GM12878 (cell line): Measurements from ENCODE around the gene MARVELD1. TPM values are rescaled to one million over a fixed set of nuclear protein-coding genes. Genes with fewer than 3 reads are reported as not detected.

ENCODE experiments used
- ATAC-seq: fragments of 200-7000 bp; cut with Tn5 transposase; 3 replicates; pipeline ENCODE4 v1.9.1; 2020; ENCODE audit warnings: mild to moderate bottlenecking, moderate library complexity
- BruUV-seq: library from RNA; stranded (reverse); fragments of 400-500 nt; replicated peaks from 2 replicates; lab custom pipeline; 2021; lab: Mats Ljungman, UMichigan
- CTCF ChIA-PET: fragments of 300-600 bp; sonication (Branson Sonifier 250); formaldehyde crosslinking; extraction: SDS; loops from one replicate; lab custom pipeline; 2021; ENCODE audit warnings: inconsistent platforms; lab: Yijun Ruan, JAX
- POLR2A ChIA-PET: fragments of 350-600 bp; formaldehyde crosslinking; extraction: SDS; loops from one replicate; lab custom pipeline; 2021; ENCODE audit warnings: inconsistent platforms; lab: Charles Lee
- RAD21 ChIA-PET: fragments of 300-600 bp; sonication (Branson Sonifier 250); formaldehyde crosslinking; loops from one replicate; lab custom pipeline; 2023; ENCODE audit warnings: antibody characterized with exemption; ENCODE audit not compliant: unreplicated experiment; lab: Charles Lee
- SMC1A ChIA-PET: fragments of 300-600 bp; sonication (Branson Sonifier 250); formaldehyde crosslinking; loops from one replicate; lab custom pipeline; 2023; ENCODE audit not compliant: unreplicated experiment, uncharacterized antibody; lab: Charles Lee
- DNase-seq: peaks from one replicate; pipeline ENCODE4 v3.0.0-alpha.2; 2011; ENCODE audit warnings: low read depth, low spot score
- FAIRE-seq: peaks from 3 replicates; lab custom pipeline; 2011; peaks lifted over from hg19 to GRCh38; lab: Jason Lieb, UNC
- H2AFZ ChIP-seq: 2 replicates; pipeline ENCODE4 v1.6.0; 2011; ENCODE audit warnings: low read depth, low read length, control low read depth; ENCODE audit not compliant: control insufficient read depth
- H3K27ac ChIP-seq: 2 replicates; pipeline ENCODE4 v1.5.1; 2011; ENCODE audit warnings: control low read depth; ENCODE audit not compliant: control insufficient read depth, insufficient read depth
- H3K27me3 ChIP-seq, 2 experiments: replicated peaks in 1 of 2; 2 replicates each; pipeline versions ENCODE4 v1.6.0 to v1.6.1; 2011; ENCODE audit warnings: low read length in 1 of 2; ENCODE audit not compliant: control insufficient read depth in 2 of 2, insufficient read depth in 2 of 2
- H3K36me3 ChIP-seq, 2 experiments: 2 replicates each; pipeline ENCODE4 v1.5.1; 2011; ENCODE audit warnings: low read length in 1 of 2; ENCODE audit not compliant: control insufficient read depth in 2 of 2, insufficient read depth in 2 of 2
- H3K4me1 ChIP-seq: 2 replicates; pipeline ENCODE4 v1.6.1; 2011; ENCODE audit warnings: mild to moderate bottlenecking, low read length, moderate library complexity, mixed read lengths; ENCODE audit not compliant: control insufficient read depth, insufficient read depth
- H3K4me2 ChIP-seq: 2 replicates; pipeline ENCODE4 v1.6.0; 2011; ENCODE audit warnings: control low read depth; ENCODE audit not compliant: control insufficient read depth, insufficient read depth
- H3K4me3 ChIP-seq: fragments of 200-600 bp; sonication (generic); 2 replicates; pipeline ENCODE4 v1.5.1; 2016
- H3K79me2 ChIP-seq: 2 replicates; pipeline ENCODE4 v1.6.0; 2011; ENCODE audit warnings: low read length; ENCODE audit not compliant: control insufficient read depth, insufficient read depth
- H3K9ac ChIP-seq: 2 replicates; pipeline ENCODE4 v1.8.0; 2011; ENCODE audit warnings: low read length, control low read depth, mixed read lengths; ENCODE audit not compliant: control insufficient read depth, insufficient read depth
- H3K9me3 ChIP-seq: replicated peaks from 3 replicates; pipeline ENCODE4 v1.5.1; 2011; ENCODE audit warnings: mild to moderate bottlenecking, low read length; ENCODE audit not compliant: control insufficient read depth, insufficient read depth
- H4K20me1 ChIP-seq: 2 replicates; pipeline ENCODE4 v1.6.0; 2011; ENCODE audit not compliant: control insufficient read depth, insufficient read depth
- ASH2L ChIP-seq: fragments of 300-600, 200-600 bp; sonication (generic); IDR thresholded peaks from 2 replicates; pipeline ENCODE4 v1.6.1; 2017; ENCODE audit warnings: low read depth, mild to moderate bottlenecking, borderline replicate concordance
- CEBPB ChIP-seq, 2 experiments: fragments of 150-350 bp in 1 of 2; IDR thresholded peaks; 2 replicates each; pipeline ENCODE4 v1.6.1; 2012 to 2014; ENCODE audit warnings: low read depth in 2 of 2, low read length in 2 of 2, borderline replicate concordance in 1 of 2, inconsistent platforms in 1 of 2
- FOS ChIP-seq: IDR thresholded peaks from 3 replicates; pipeline ENCODE4 v1.6.1; 2011; ENCODE audit warnings: borderline replicate concordance; ENCODE audit not compliant: insufficient read length; ENCODE audit errors: extremely low read depth
- HDAC2 ChIP-seq: fragments of 200-600 bp; sonication (generic); IDR thresholded peaks from 2 replicates; pipeline ENCODE4 v1.6.1; 2017
- KAT2A ChIP-seq: conservative IDR thresholded peaks from 2 replicates; pipeline ENCODE4 v1.6.1; 2011; ENCODE audit warnings: low read depth, low read length; ENCODE audit not compliant: control insufficient read depth
- MYB ChIP-seq: fragments of 150-350 bp; IDR thresholded peaks from 2 replicates; pipeline ENCODE4 v1.6.1; 2014; ENCODE audit warnings: mild to moderate bottlenecking, low read depth, low read length, borderline replicate concordance
- RBBP5 ChIP-seq: fragments of 200-600 bp; sonication (generic); conservative IDR thresholded peaks from 2 replicates; pipeline ENCODE4 v1.6.1; 2016
- SIX5 ChIP-seq: IDR thresholded peaks from 2 replicates; pipeline ENCODE4 v1.6.1; 2011; ENCODE audit warnings: mild to moderate bottlenecking, low read depth, low read length, moderate library complexity; ENCODE audit not compliant: severe bottlenecking
- SMAD1 ChIP-seq: fragments of 450-650 bp; IDR thresholded peaks from 2 replicates; pipeline ENCODE4 v1.6.1; 2018; ENCODE audit warnings: mild to moderate bottlenecking, low read depth; ENCODE audit not compliant: partially characterized antibody
- SPI1 ChIP-seq: IDR thresholded peaks from 2 replicates; pipeline ENCODE4 v1.6.1; 2011; ENCODE audit warnings: low read depth, mild to moderate bottlenecking, low read length, moderate library complexity, borderline replicate concordance; ENCODE audit not compliant: insufficient read depth
- SRF ChIP-seq, 2 experiments: IDR thresholded peaks; 2 replicates each; pipeline ENCODE4 v1.6.1; 2011; ENCODE audit warnings: low read depth in 2 of 2, low read length in 2 of 2, mild to moderate bottlenecking in 1 of 2, moderate library complexity in 1 of 2
- STAT1 ChIP-seq: fragments of 450-650 bp; conservative IDR thresholded peaks from 2 replicates; pipeline ENCODE4 v1.6.1; 2014; ENCODE audit warnings: antibody characterized with exemption, mild to moderate bottlenecking
- TCF12 ChIP-seq: IDR thresholded peaks from 2 replicates; pipeline ENCODE4 v1.6.1; 2011; ENCODE audit warnings: low read depth, mild to moderate bottlenecking, low read length
- USF2 ChIP-seq: IDR thresholded peaks from 2 replicates; pipeline ENCODE4 v1.6.1; 2011; ENCODE audit warnings: low read depth, low read length, improper control_type of control experiment, borderline replicate concordance
- WGBS: methylation state at CpG from one replicate; pipeline ENCODE4 v1.1.6; 2016; ENCODE audit warnings: low lambda C conversion rate; ENCODE audit not compliant: insufficient replicate concordance, insufficient coverage; ENCODE audit errors: missing lambda C conversion rate; 5-methylcytosine and 5-hydroxymethylcytosine counted together
- in situ Hi-C: fragments of 300-500 bp; cut with MboI; formaldehyde crosslinking; loops from 9 replicates; pipeline ENCODE4 v1.14.3; 2018; ENCODE audit warnings: mixed read lengths
- intact Hi-C: fragments of 100-400 bp; cut with micrococcal nuclease; formaldehyde crosslinking; loops from one replicate; pipeline ENCODE4 v1.14.2; 2022; ENCODE audit not compliant: unreplicated experiment
- polyA plus RNA-seq, 11 experiments: library from polyadenylated mRNA; depleted of rRNA in 4 of 11; unstranded in 6 of 11; stranded (reverse) in 5 of 11; fragments of >200 nt; fragmentation: Nextera tagmentation in 4 of 11; fragmentation: Illumina TruSeq in 1 of 11; extraction: Ambion mirVana in 4 of 11; extraction: Trizol in 1 of 11; gene quantifications; 1 replicate in 1 of 11; 2 replicates in 10 of 11; pipeline versions ENCODE4 v1.2.1 to v1.2.3, GENCODE V29; 2011 to 2016; ENCODE audit warnings: inconsistent platforms in 2 of 11, missing spikeins in 2 of 11, low read depth in 1 of 11
- total RNA-seq, 4 experiments: library from RNA; depleted of rRNA in 3 of 4; stranded (reverse); fragments of >200 nt in 3 of 4; fragmentation: Illumina TruSeq in 1 of 4; extraction: Trizol in 1 of 4; gene quantifications; 2 replicates each; pipeline versions ENCODE4 v1.2.1 to v1.2.3, GENCODE V29; 2013 to 2021

Gene MARVELD1
- total and polyA plus RNA-seq, 10 of the 15 experiments (the other 5 are each of a cell fraction or from before 2014, with no cell fraction given), result 0.54 to 8.4 (median 3.2) TPM

GRCh38 chr10:97732052-97732359, 18.5 kb downstream of the MARVELD1 start:
- no peaks in the 10 kb centered on the region for H3K27me3 ChIP-seq
- H2AFZ ChIP-seq, result no peak overlapping the region
- POLR2A ChIA-PET, result no interaction called here
- H3K4me1 ChIP-seq, result peaks cover 5% of the 10 kb centered on the region; the same call in 1 of the 2 replicates
- no peak for TF ChIP-seq HDAC2
- TF ChIP-seq MYB, result no peak
- no peak for TF ChIP-seq SMAD1
- no peak for TF ChIP-seq SRF (IDR thresholded peaks at IDR 0.05; ENCODE audit: low read depth in 2 of 2, low read length in 2 of 2)
- TF ChIP-seq KAT2A, result no peak
- no peak for TF ChIP-seq CEBPB (IDR thresholded peaks at IDR 0.05; ENCODE audit: borderline replicate concordance in 1 of 2, low read depth in 2 of 2, low read length in 2 of 2)
- no peak for TF ChIP-seq SPI1
- TF ChIP-seq FOS, result no peak
- no peak for TF ChIP-seq ASH2L
- no peak for TF ChIP-seq TCF12
- TF ChIP-seq RBBP5, result no peak
- TF ChIP-seq SIX5, result no peak
- no peak for TF ChIP-seq USF2
- TF ChIP-seq STAT1, result no peak
- no peaks in the 10 kb centered on the region for H3K36me3 ChIP-seq
- no peak overlapping the region for H3K27ac ChIP-seq
- H4K20me1 ChIP-seq, result no peaks in the 10 kb centered on the region
- intact Hi-C loops (no loop called here), in situ Hi-C loops (loop anchor here (5.0 kb wide), 1 partner anchor 55 kb away; no protein-coding TSS in a partner anchor)
- no peak overlapping the region for H3K4me3 ChIP-seq
- no peaks in the 10 kb centered on the region; the same call in 2 of the 3 replicates for H3K9me3 ChIP-seq
- H3K9ac ChIP-seq, result no peak overlapping the region
- no peak for FAIRE-seq
- CTCF ChIA-PET, result interaction anchor here (1.0 to 21.5 kb wide), 10 partner anchors 9 to 160 kb away, joined by 3 to 416 read pairs (median 7); partner anchors contain the start of genes ANKRD2, AVPI1 and MARVELD1
- WGBS, result 61% methylated on average over 4 of the region's 4 CpGs
- SMC1A ChIA-PET, result interaction anchor here (0.6 to 4.3 kb wide), 10 partner anchors 9 to 160 kb away, joined by 3 to 28 read pairs (median 6); partner anchors contain the start of genes ANKRD2 and AVPI1
- DNase-seq, result no peak
- peaks cover 1% of the 10 kb centered on the region for H3K79me2 ChIP-seq
- BruUV-seq, result no TSS peak
- ATAC-seq, result no peak
- RAD21 ChIA-PET, result interaction anchor here (2.6 kb wide), 1 partner anchor 45 kb away, joined by 10 read pairs; the partner anchor contains the start of gene AVPI1
- H3K4me2 ChIP-seq, result no peak overlapping the region
